ENCODE data around the gene MCF2L2.

DNA sequence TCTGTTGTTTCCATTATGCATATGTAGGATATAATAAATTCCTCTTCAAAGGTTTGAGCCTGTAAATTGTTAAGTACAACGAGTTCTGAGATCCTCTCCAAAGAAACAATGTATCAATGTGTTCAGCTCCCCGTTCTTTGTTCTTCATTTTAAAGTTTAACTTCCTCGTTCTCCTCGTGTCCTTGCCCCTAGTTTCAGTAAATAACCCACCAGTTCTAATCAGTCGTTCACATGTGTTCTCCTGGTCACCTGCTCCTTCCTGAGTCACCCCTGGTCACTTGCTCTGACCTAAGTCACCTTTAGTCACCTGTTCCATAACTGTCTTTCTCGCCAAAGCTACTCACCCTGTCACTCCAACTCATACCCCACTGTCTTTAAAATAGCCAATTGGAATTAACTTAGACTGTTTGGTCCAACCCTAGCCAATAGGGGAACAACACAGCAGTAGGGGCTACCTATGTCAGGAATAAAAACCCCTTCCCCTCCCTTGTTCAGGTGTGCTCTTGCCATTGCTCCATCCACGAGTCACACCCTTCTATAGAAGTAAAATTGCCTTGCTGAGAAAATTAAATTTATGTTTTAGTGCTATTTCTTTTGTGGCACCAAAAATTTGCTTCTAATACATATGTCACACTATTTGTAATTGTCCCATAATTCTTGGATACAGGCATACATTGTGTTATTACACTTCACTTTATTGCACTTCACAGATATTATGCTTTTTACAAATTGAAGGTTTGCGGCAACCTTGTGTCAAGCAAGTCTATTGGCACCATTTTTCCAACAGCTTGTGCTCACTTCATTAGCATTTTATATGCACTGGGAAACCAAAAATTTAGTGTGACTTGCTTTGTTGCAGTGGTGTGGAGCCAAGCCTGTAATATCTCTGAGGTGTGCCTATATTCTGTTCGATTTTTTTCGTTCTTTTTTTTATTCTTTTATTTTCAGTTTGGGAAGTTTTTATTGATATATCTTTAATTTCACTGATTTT, 15.3 kb upstream of the MCF2L2 start:
- TF ChIP-seq POLR2AphosphoS5 (IDR thresholded peaks at IDR 0.05; ENCODE audit: low read depth, low read length) (no peak), TAF1 (IDR thresholded peaks at IDR 0.05; ENCODE audit: low read depth, low read length) (no peak), POLR2A (IDR thresholded peaks at IDR 0.05; ENCODE audit: low read depth, low read length) (no peak)

Data from GM12891 (cell line).